Gastroesophageal sphincter (tissue), 3 donors: ENCODE data around the gene USP40.

ENCODE experiments used
- CTCF ChIP-seq, 4 experiments: fragments of 200-600 bp in 2 of 4; fragments of 450-650 bp in 2 of 4; sonication (generic) in 1 of 4; IDR thresholded peaks; one replicate each; pipeline ENCODE4 v1.5.1; 2017 to 2019; ENCODE audit warnings: antibody characterized with exemption in 4 of 4, mild to moderate bottlenecking in 2 of 4, moderate library complexity in 2 of 4
- EP300 ChIP-seq: sonication (generic); formaldehyde crosslinking; IDR thresholded peaks from one replicate; pipeline ENCODE4 v1.6.1; 2017; ENCODE audit warnings: antibody characterized with exemption, mild to moderate bottlenecking
- POLR2A ChIP-seq, 2 donors: fragments of 450-650 bp; IDR thresholded peaks; one replicate each; pipeline ENCODE4 v1.6.1; 2017; ENCODE audit warnings: antibody characterized with exemption in 2 of 2, mild to moderate bottlenecking in 2 of 2, moderate library complexity in 1 of 2
- POLR2AphosphoS5 ChIP-seq: sonication (generic); formaldehyde crosslinking; IDR thresholded peaks from one replicate; pipeline ENCODE4 v1.6.1; 2017; ENCODE audit warnings: antibody characterized with exemption

- no peak for TF ChIP-seq CTCF (IDR thresholded peaks at IDR 0.05)
- TF ChIP-seq POLR2A (IDR thresholded peaks at IDR 0.05) = no peak
- no peak for TF ChIP-seq EP300
- TF ChIP-seq POLR2AphosphoS5 = no peak
These were observed 85.0 kb downstream of the USP40 start for GRCh38 chr2:233481368-233482142.
